OCI-LY3 (cell line): Measurements from ENCODE around the gene STKLD1.

Experiments used
- H2AFZ ChIP-seq: fragments of 200-600, 300-600 bp; shearing (Covaris generic); 2 replicates; pipeline ENCODE4 v1.6.0; 2014; ENCODE audit warnings: antibody characterized with exemption, low read depth, low read length
- H3K27ac ChIP-seq: fragments of 200-600, 300-600 bp; sonication (generic); 2 replicates; pipeline ENCODE4 v1.5.1; 2014; ENCODE audit warnings: mild to moderate bottlenecking, low read length, moderate library complexity, mixed read lengths
- H3K27me3 ChIP-seq: fragments of 200-600, 300-600 bp; sonication (generic); 2 replicates; pipeline ENCODE4 v1.6.1; 2014; ENCODE audit warnings: low read depth, low read length, mixed read lengths
- H3K36me3 ChIP-seq: fragments of 200-600, 300-600 bp; sonication (generic); replicated peaks from 2 replicates; pipeline ENCODE3; 2014; ENCODE audit warnings: low read depth, low read length, mixed read lengths
- H3K4me1 ChIP-seq: fragments of 300-600, 200-600 bp; sonication (generic); 2 replicates; pipeline ENCODE4 v1.6.1; 2014; ENCODE audit warnings: low read length, mixed read lengths
- H3K4me2 ChIP-seq: fragments of 200-600, 300-600 bp; sonication (generic); 2 replicates; pipeline ENCODE4 v1.6.1; 2014; ENCODE audit warnings: low read length, mixed read lengths
- H3K4me3 ChIP-seq: fragments of 300-600, 200-600 bp; sonication (generic); 2 replicates; pipeline ENCODE4 v1.5.1; 2014; ENCODE audit warnings: antibody characterized with exemption, mild to moderate bottlenecking, low read length, moderate library complexity
- H3K79me2 ChIP-seq: fragments of 300-600, 200-600 bp; shearing (Covaris generic); 2 replicates; pipeline ENCODE4 v1.6.1; 2014; ENCODE audit warnings: mild to moderate bottlenecking, low read length, mixed read lengths
- H3K9ac ChIP-seq: fragments of 300-600, 200-600 bp; shearing (Covaris generic); 2 replicates; pipeline ENCODE4 v1.6.0; 2014; ENCODE audit warnings: mild to moderate bottlenecking, low read length, moderate library complexity
- H3K9me3 ChIP-seq: fragments of 200-600, 300-600 bp; shearing (Covaris generic); 2 replicates; pipeline ENCODE4 v1.6.1; 2014; ENCODE audit warnings: low read length, mixed read lengths; ENCODE audit not compliant: insufficient read depth
- H4K20me1 ChIP-seq: fragments of 200-600, 300-600 bp; sonication (generic); 2 replicates; pipeline ENCODE4 v1.6.1; 2016; ENCODE audit warnings: low read length, mixed read lengths; ENCODE audit not compliant: insufficient read depth
- CTCF ChIP-seq: fragments of 200-600, 300-600 bp; sonication (generic); IDR thresholded peaks from 2 replicates; pipeline ENCODE4 v1.5.1; 2014; ENCODE audit warnings: antibody characterized with exemption, low read length, low read depth
- EZH2phosphoT487 ChIP-seq: fragments of 200-600 bp; shearing (Covaris generic); IDR thresholded peaks from 2 replicates; pipeline ENCODE4 v1.6.1; 2018; ENCODE audit warnings: antibody characterized with exemption, mixed run types, low read depth

STKLD1 gene

GRCh38 chr9:133382507-133383141, 6.5 kb downstream of the STKLD1 start:
- H3K9ac ChIP-seq: no peak overlapping the region
- no peak overlapping the region for H2AFZ ChIP-seq
- no peaks in the 10 kb centered on the region for H3K79me2 ChIP-seq
- H3K27ac ChIP-seq: no peak overlapping the region
- no peaks in the 10 kb centered on the region for H3K36me3 ChIP-seq
- no peak overlapping the region for H3K4me3 ChIP-seq
- no peak overlapping the region for H3K4me2 ChIP-seq
- H3K4me1 ChIP-seq: no peaks in the 10 kb centered on the region
- no peaks in the 10 kb centered on the region; the same call in 1 of the 2 replicates for H3K9me3 ChIP-seq
- no peaks in the 10 kb centered on the region for H4K20me1 ChIP-seq
- no peaks in the 10 kb centered on the region for H3K27me3 ChIP-seq
- no peak for TF ChIP-seq EZH2phosphoT487
- TF ChIP-seq CTCF: no peak

DNA sequence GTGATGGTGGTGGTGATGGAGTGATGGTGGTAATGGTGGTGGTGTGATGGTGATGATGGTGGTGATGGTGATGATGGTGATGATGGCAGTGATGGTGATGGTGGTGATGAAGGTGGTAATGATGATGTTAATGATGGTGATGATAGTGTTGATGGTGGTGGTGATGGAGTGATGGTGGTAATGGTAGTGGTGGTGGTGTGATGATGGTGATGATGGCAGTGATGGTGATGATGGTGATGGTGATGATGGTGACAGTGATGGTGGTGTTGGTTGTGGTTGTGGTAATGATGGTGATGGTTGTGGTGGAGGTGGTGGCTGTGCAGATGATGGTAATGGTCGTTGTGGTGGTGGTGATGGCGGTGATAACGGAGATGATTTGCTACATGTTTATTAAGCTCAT, 7.3 kb downstream of the STKLD1 start:
- H3K4me3 ChIP-seq: no peak overlapping the region
- no peaks in the 10 kb centered on the region; the same call in 1 of the 2 replicates for H3K9me3 ChIP-seq
- no peak overlapping the region for H3K9ac ChIP-seq
- no peak overlapping the region for H3K4me2 ChIP-seq
- no peaks in the 10 kb centered on the region for H3K79me2 ChIP-seq
- no peaks in the 10 kb centered on the region for H4K20me1 ChIP-seq
- no peaks in the 10 kb centered on the region for H3K36me3 ChIP-seq
- no peaks in the 10 kb centered on the region for H3K27me3 ChIP-seq
- H3K27ac ChIP-seq: no peak overlapping the region
- no peak for TF ChIP-seq EZH2phosphoT487
- TF ChIP-seq CTCF: no peak
- H3K4me1 ChIP-seq: no peaks in the 10 kb centered on the region
- H2AFZ ChIP-seq: no peak overlapping the region

GRCh38 chr9:133384736-133385321, 8.7 kb downstream of the STKLD1 start:
- Histone ChIP-seq H2AFZ (no peak overlapping the region), H3K27ac (no peak overlapping the region), H3K79me2 (no peaks in the 10 kb centered on the region), H3K27me3 (no peaks in the 10 kb centered on the region), H3K9ac (no peak overlapping the region), H4K20me1 (no peaks in the 10 kb centered on the region), H3K9me3 (no peaks in the 10 kb centered on the region; the same call in 1 of the 2 replicates), H3K4me1 (no peaks in the 10 kb centered on the region), H3K36me3 (no peaks in the 10 kb centered on the region), H3K4me2 (no peak overlapping the region), H3K4me3 (no peak overlapping the region)
- TF ChIP-seq EZH2phosphoT487: no peak
- TF ChIP-seq CTCF: no peak

- no peak overlapping the region for H3K4me3 ChIP-seq
- no peak overlapping the region for H3K27ac ChIP-seq
- H2AFZ ChIP-seq: no peak overlapping the region
- no peaks in the 10 kb centered on the region for H3K27me3 ChIP-seq
- no peak overlapping the region for H3K9ac ChIP-seq
- H3K4me1 ChIP-seq: no peaks in the 10 kb centered on the region
- no peaks in the 10 kb centered on the region for H3K79me2 ChIP-seq
- no peaks in the 10 kb centered on the region for H3K36me3 ChIP-seq
- TF ChIP-seq EZH2phosphoT487: no peak
- TF ChIP-seq CTCF: no peak
- H3K4me2 ChIP-seq: no peak overlapping the region
- no peaks in the 10 kb centered on the region for H4K20me1 ChIP-seq
- H3K9me3 ChIP-seq: no peaks in the 10 kb centered on the region; the same call in 1 of the 2 replicates
Observed at GRCh38 chr9:133385452-133385851, 9.3 kb downstream of the STKLD1 start.
